HepG2 (cell line): ENCODE data around the gene OR13A1. TPM values are rescaled to one million over a fixed set of nuclear protein-coding genes. Genes with fewer than 3 reads are reported as not detected.

Experiments
- BHLHE40 ChIP-seq: IDR thresholded peaks from 2 replicates; pipeline ENCODE4 v1.6.1; 2011; ENCODE audit warnings: low read length, improper control_type of control experiment
- IKZF1 ChIP-seq: fragments of 450-650 bp; IDR thresholded peaks from 2 replicates; pipeline ENCODE4 v1.7.1; 2016
- MED8 ChIP-seq: sonication (generic); formaldehyde crosslinking; IDR thresholded peaks from 2 replicates; pipeline ENCODE4 v1.8.1; 2023; ENCODE audit warnings: mild to moderate bottlenecking, missing genetic modification reagents; ENCODE audit not compliant: insufficient replicate concordance
- NCOR1 ChIP-seq: fragments of 200-600 bp; sonication (generic); IDR thresholded peaks from 2 replicates; pipeline ENCODE4 v1.7.0; 2017; ENCODE audit warnings: antibody characterized with exemption, low read length, borderline replicate concordance
- NR3C1 ChIP-seq: sonication (generic); formaldehyde crosslinking; IDR thresholded peaks from 2 replicates; pipeline ENCODE4 v1.4.0; 2020; ENCODE audit warnings: missing genetic modification reagents
- PREB ChIP-seq: sonication (generic); formaldehyde crosslinking; IDR thresholded peaks from 2 replicates; pipeline ENCODE4 v1.4.0; 2020; ENCODE audit warnings: missing genetic modification reagents
- RBM22 ChIP-seq: fragments of 200-400 bp; formaldehyde crosslinking; optimal IDR thresholded peaks from 2 replicates; pipeline ENCODE3; 2017; ENCODE audit warnings: mild to moderate bottlenecking, low read length, moderate library complexity
- RFX1 ChIP-seq: fragments of 450-650 bp; IDR thresholded peaks from 2 replicates; pipeline ENCODE4 v1.6.1; 2017
- TBX2 ChIP-seq: sonication (generic); formaldehyde crosslinking; IDR thresholded peaks from 2 replicates; pipeline ENCODE4 v1.5.0; 2020; ENCODE audit warnings: missing genetic modification reagents, mild to moderate bottlenecking, borderline replicate concordance
- ZNF276 ChIP-seq: sonication (generic); formaldehyde crosslinking; IDR thresholded peaks from 2 replicates; pipeline ENCODE4 v1.4.0; 2020; ENCODE audit warnings: mild to moderate bottlenecking, low read depth, missing genetic modification reagents
- ZNF460 ChIP-seq: sonication (generic); formaldehyde crosslinking; IDR thresholded peaks from 2 replicates; pipeline ENCODE4 v1.5.1; 2020; ENCODE audit warnings: missing genetic modification reagents, mild to moderate bottlenecking, borderline replicate concordance
- ZNF770 ChIP-seq: sonication (generic); formaldehyde crosslinking; IDR thresholded peaks from 2 replicates; pipeline ENCODE4 v1.5.0; 2020; ENCODE audit warnings: mild to moderate bottlenecking, missing genetic modification reagents
- polyA plus RNA-seq, 8 experiments: library from polyadenylated mRNA; depleted of rRNA in 3 of 8; stranded (reverse) in 7 of 8; unstranded in 1 of 8; fragments of >200 nt; fragmentation: Illumina TruSeq in 4 of 8; extraction: Trizol in 4 of 8; gene quantifications; 2 replicates each; pipeline versions ENCODE4 v1.2.1 to v1.2.3, GENCODE V29; 2011 to 2016; ENCODE audit warnings: low read depth in 4 of 8, missing spikeins in 1 of 8, mixed read lengths in 1 of 8; ENCODE audit not compliant: insufficient read depth in 1 of 8
- total RNA-seq, 5 experiments: library from RNA; depleted of rRNA; stranded (reverse); fragments of >200 nt; fragmentation: Illumina TruSeq; extraction: Trizol; gene quantifications; 2 replicates each; pipeline ENCODE4 v1.2.3, GENCODE V29; 2016; ENCODE audit warnings: low read depth in 1 of 5

The OR13A1 gene
- total and polyA plus RNA-seq, 2 of the 13 experiments (the other 11 are each of a cell fraction or from before 2014, with no cell fraction given) = not detected

GRCh38 chr10:45279682-45280081 lies 35.7 kb downstream of the OR13A1 start (continued):
- TF ChIP-seq PREB (CRISPR knock-in tag) (no peak), RBM22 (no peak), BHLHE40 (no peak), ZNF276 (CRISPR knock-in tag) (no peak), NCOR1 (no peak), RFX1 (no peak), ZNF770 (CRISPR knock-in tag) (no peak), TBX2 (CRISPR knock-in tag) (no peak), IKZF1 (no peak), ZNF460 (CRISPR knock-in tag) (no peak), NR3C1 (CRISPR knock-in tag) (no peak), MED8 (no peak)
